ENCODE results near the gene KTI12. TPM values are rescaled to one million over a fixed set of nuclear protein-coding genes. Genes with fewer than 3 reads are reported as not detected.
A peak's percentile ranks its signal among the peaks of the same experiment; 100 is the strongest.
"Not testable (repeated sequence)": the region's sequence is repeated elsewhere in the genome, so short reads cannot be mapped to it uniquely, and the experiment has no call there.

Gene KTI12
- total and polyA plus RNA-seq, 4 experiments from 2014 or later: 14.0 to 43.5 (median 21.1) TPM

DNA sequence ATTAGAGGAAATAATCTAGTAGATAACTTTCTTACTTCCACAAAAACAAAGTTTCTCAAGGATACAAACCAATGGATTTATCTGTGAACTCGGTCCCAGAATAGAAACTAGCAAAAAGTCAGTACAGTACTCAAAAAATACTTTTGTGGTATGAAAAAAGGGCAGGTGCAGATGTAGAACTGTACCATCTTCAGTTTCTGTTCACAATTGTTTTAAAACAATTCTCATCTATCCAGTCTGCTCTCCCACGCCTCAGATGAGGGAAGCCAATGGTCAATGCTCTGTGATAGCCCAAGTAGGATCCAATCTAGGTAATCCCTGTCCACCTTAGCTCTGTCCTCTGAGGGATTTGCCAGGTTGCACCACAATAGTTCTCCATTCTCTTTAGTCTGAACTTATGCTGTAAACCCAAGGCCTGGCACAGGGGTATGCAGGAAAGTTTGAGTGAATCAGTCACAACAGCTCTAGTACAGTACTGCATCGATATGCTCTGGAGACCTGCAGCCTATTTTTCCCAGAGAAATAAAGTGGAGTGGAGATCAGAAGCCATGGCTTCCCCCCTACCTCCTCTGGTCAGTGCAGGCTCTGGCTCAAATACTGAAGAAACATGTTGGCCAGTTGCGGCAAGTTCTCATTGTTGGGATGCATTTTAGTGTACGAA is 1.4 kb downstream of the KTI12 start:
- H3K27ac Mint-ChIP-seq: peak overlapping the region; percentile 13 to 99 (median 96)
- H3K27ac ChIP-seq (ENCODE audit: low read depth, low read length): peak overlapping the region; percentile 81
- ChIA-PET POLR2A (ENCODE audit: partially characterized antibody) (interaction anchor here (1.3 to 2.1 kb wide), 5 partner anchors 16 to 154 kb away, joined by 3 to 67 read pairs (median 7); partner anchors contain the start of genes BTF3L4, NRDC and TXNDC12), CTCF (ENCODE audit: partially characterized antibody) (no interaction called here)
- H3K27me3 ChIP-seq (ENCODE audit: insufficient read depth, low read length): no peaks in the 10 kb centered on the region
- H3K9me3 ChIP-seq (ENCODE audit: control insufficient read depth in 1 of 2, low read length in 2 of 2): no peaks in the 10 kb centered on the region
- H3K27me3 Mint-ChIP-seq: no peaks in the 10 kb centered on the region
- DNase-seq: peak in 1 of 5 donors; percentile 1
- no peaks in the 10 kb centered on the region for H3K36me3 ChIP-seq (ENCODE audit: insufficient read depth, low read length)
- intact Hi-C loops (cut with micrococcal nuclease): loop anchor here (2.0 to 5.0 kb wide), 2 partner anchors 335 to 671 kb away; partner anchors contain the start of gene CC2D1B
- no peaks in the 10 kb centered on the region for H3K9me3 Mint-ChIP-seq
- H3K4me3 ChIP-seq (ENCODE audit: low read length in 2 of 2): peak overlapping the region; percentile 80 to 88
- H3K4me1 ChIP-seq (ENCODE audit: insufficient read depth, low read length): peaks cover 33% of the 10 kb centered on the region
- peak overlapping the region; percentile 86 to 96 (median 93) for H3K4me3 Mint-ChIP-seq
- H3K36me3 Mint-ChIP-seq: peaks cover 12 to 31% of the 10 kb centered on the region in 2 donors
- peaks cover 31 to 49% (median 35%) of the 10 kb centered on the region in 4 donors for H3K4me1 Mint-ChIP-seq

DNA sequence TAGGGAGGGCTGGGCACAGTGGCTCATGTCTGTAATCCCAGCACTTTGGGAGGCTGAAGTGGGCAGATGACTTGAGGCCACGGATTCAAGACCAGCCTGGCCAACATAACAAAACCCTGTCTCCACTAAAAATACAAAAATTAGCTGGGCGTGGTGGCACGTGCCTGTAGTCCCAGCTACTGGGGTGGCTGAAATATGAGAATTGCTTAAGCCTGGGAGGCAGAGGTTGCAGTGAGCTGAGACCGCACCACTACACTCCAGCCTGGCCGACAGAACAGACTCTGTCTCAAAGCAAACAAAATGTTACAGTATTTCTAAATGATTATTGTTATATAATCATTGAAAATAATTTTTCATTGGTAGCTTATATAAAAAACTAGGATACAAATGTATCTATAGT is 4.8 kb downstream of the KTI12 start:
- peaks cover 30% of the 10 kb centered on the region for H3K4me1 ChIP-seq (ENCODE audit: insufficient read depth, low read length)
- DNase-seq; intact Hi-C loops (cut with micrococcal nuclease); H3K27ac ChIP-seq (ENCODE audit: low read depth, low read length); H3K9me3 Mint-ChIP-seq; H3K4me3 ChIP-seq (ENCODE audit: low read length in 2 of 2); H3K27me3 ChIP-seq (ENCODE audit: insufficient read depth, low read length); CTCF ChIA-PET (ENCODE audit: partially characterized antibody); H3K27me3 Mint-ChIP-seq; H3K36me3 ChIP-seq (ENCODE audit: insufficient read depth, low read length); H3K9me3 ChIP-seq (ENCODE audit: control insufficient read depth in 1 of 2, low read length in 2 of 2); H3K4me3 Mint-ChIP-seq; H3K27ac Mint-ChIP-seq: not testable (repeated sequence)
- peaks cover 23 to 44% of the 10 kb centered on the region in 2 donors for H3K36me3 Mint-ChIP-seq
- POLR2A ChIA-PET (ENCODE audit: partially characterized antibody): interaction anchor here (1.5 kb wide), 1 partner anchor 27 kb away, joined by 7 read pairs; the partner anchor contains the start of genes BTF3L4 and TXNDC12
- H3K4me1 Mint-ChIP-seq: peaks cover 26 to 44% (median 31%) of the 10 kb centered on the region in 4 donors

DNA sequence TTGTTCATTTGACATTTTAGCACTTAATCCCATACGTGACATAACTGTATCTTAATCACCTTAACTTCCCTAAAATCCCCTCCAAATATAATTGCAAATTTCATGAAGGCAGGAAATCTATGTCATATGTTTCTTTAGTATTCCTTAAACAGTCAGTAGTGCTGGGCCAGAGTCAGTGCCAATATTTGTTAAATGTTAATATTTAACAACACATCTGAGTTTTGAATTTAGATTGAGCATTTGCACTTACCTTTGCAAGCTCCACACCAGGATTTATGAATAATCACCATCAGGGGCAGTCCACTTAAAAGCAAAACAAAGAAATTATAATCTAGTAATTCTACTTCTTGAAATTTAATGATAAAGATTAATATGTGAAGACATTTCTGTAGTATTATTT is 5.3 kb downstream of the KTI12 start:
- Histone ChIP-seq H3K27me3 (ENCODE audit: insufficient read depth, low read length) (no peaks in the 10 kb centered on the region), H3K27ac (ENCODE audit: low read depth, low read length) (no peak overlapping the region), H3K4me1 (ENCODE audit: insufficient read depth, low read length) (peaks cover 28% of the 10 kb centered on the region), H3K9me3 (ENCODE audit: control insufficient read depth in 1 of 2, low read length in 2 of 2) (no peaks in the 10 kb centered on the region), H3K4me3 (ENCODE audit: low read length in 2 of 2) (no peak overlapping the region), H3K36me3 (ENCODE audit: insufficient read depth, low read length) (peaks cover 11% of the 10 kb centered on the region)
- Mint-ChIP-seq H3K36me3 (peaks cover 25 to 44% of the 10 kb centered on the region in 2 donors), H3K9me3 (no peaks in the 10 kb centered on the region), H3K4me3 (no peak overlapping the region), H3K27me3 (no peaks in the 10 kb centered on the region), H3K4me1 (peaks cover 26 to 39% (median 27%) of the 10 kb centered on the region in 4 donors), H3K27ac (no peak overlapping the region)
- DNase-seq: no peak
- intact Hi-C loops (cut with micrococcal nuclease): no loop called here
- CTCF ChIA-PET (ENCODE audit: partially characterized antibody): no interaction called here
- POLR2A ChIA-PET (ENCODE audit: partially characterized antibody): interaction anchor here (1.5 kb wide), 1 partner anchor 27 kb away, joined by 7 read pairs; the partner anchor contains the start of genes BTF3L4 and TXNDC12

DNA sequence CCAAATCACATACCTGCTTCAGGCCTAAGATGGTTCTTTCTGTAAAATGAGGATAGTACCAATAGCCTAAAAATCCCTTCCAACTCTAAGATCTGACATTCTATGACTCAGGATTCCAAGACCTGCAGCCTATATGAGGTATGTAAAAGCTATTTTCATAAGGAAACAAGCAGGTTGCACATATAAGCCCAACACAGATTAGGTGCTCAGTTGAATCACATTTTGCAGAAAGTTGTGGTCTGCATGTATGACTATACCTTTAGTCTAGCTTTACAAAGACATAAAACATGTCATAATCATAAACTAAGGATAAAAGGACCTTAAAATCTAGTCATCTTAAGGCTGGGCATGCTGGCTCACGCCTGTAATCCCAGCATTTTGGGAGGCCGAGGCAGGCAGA is 7.3 kb downstream of the KTI12 start:
- no peaks in the 10 kb centered on the region for H3K9me3 ChIP-seq (ENCODE audit: control insufficient read depth in 1 of 2, low read length in 2 of 2)
- DNase-seq: no peak
- ChIA-PET CTCF (ENCODE audit: partially characterized antibody) (no interaction called here), POLR2A (ENCODE audit: partially characterized antibody) (no interaction called here)
- no peaks in the 10 kb centered on the region for H3K27me3 ChIP-seq (ENCODE audit: insufficient read depth, low read length)
- H3K4me3 Mint-ChIP-seq: no peak overlapping the region
- intact Hi-C loops (cut with micrococcal nuclease): no loop called here
- no peak overlapping the region for H3K27ac ChIP-seq (ENCODE audit: low read depth, low read length)
- no peaks in the 10 kb centered on the region for H3K9me3 Mint-ChIP-seq
- H3K4me1 Mint-ChIP-seq: peaks cover 11 to 20% (median 14%) of the 10 kb centered on the region in 4 donors
- peaks cover 40 to 56% of the 10 kb centered on the region in 2 donors for H3K36me3 Mint-ChIP-seq
- peaks cover 11% of the 10 kb centered on the region for H3K4me1 ChIP-seq (ENCODE audit: insufficient read depth, low read length)
- H3K27me3 Mint-ChIP-seq: no peaks in the 10 kb centered on the region
- H3K4me3 ChIP-seq (ENCODE audit: low read length in 2 of 2): no peak overlapping the region
- peaks cover 15% of the 10 kb centered on the region for H3K36me3 ChIP-seq (ENCODE audit: insufficient read depth, low read length)
- peak overlapping the region in 1 of 7 donors; percentile 19 for H3K27ac Mint-ChIP-seq

DNA sequence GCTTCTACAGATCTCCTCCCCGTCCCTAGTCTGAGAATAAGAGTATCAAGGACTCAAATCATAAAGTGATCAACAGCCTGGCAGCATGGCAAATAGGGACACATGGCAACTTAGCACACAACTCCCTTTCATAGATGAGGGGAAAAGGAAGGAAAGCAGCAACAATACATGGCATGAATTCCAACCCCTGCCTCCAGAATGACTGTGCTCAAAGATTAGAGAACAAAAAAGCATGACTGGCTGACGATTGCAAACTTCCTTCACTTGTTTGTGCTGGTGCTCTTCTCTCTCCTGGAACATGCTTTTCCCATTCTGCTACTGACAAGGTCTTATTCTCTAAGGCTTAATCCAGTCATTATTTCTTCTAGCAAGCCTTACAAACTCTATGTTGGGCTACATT is 11.5 kb downstream of the KTI12 start:
- POLR2A ChIA-PET (ENCODE audit: partially characterized antibody): no interaction called here
- H3K36me3 ChIP-seq (ENCODE audit: insufficient read depth, low read length): peaks cover 22% of the 10 kb centered on the region
- CTCF ChIA-PET (ENCODE audit: partially characterized antibody): no interaction called here
- H3K9me3 ChIP-seq (ENCODE audit: control insufficient read depth in 1 of 2, low read length in 2 of 2): no peaks in the 10 kb centered on the region
- peaks cover 47 to 54% of the 10 kb centered on the region in 2 donors for H3K36me3 Mint-ChIP-seq
- H3K27ac ChIP-seq (ENCODE audit: low read depth, low read length): no peak overlapping the region
- H3K27ac Mint-ChIP-seq: no peak overlapping the region
- H3K9me3 Mint-ChIP-seq: no peaks in the 10 kb centered on the region
- intact Hi-C loops (cut with micrococcal nuclease): no loop called here
- peaks cover 0 to 6% (median 3%) of the 10 kb centered on the region in 4 donors for H3K4me1 Mint-ChIP-seq
- DNase-seq: no peak
- H3K4me1 ChIP-seq (ENCODE audit: insufficient read depth, low read length): no peaks in the 10 kb centered on the region
- H3K4me3 ChIP-seq (ENCODE audit: low read length in 2 of 2): no peak overlapping the region
- H3K4me3 Mint-ChIP-seq: no peak overlapping the region
- no peaks in the 10 kb centered on the region for H3K27me3 ChIP-seq (ENCODE audit: insufficient read depth, low read length)
- H3K27me3 Mint-ChIP-seq: no peaks in the 10 kb centered on the region

DNA sequence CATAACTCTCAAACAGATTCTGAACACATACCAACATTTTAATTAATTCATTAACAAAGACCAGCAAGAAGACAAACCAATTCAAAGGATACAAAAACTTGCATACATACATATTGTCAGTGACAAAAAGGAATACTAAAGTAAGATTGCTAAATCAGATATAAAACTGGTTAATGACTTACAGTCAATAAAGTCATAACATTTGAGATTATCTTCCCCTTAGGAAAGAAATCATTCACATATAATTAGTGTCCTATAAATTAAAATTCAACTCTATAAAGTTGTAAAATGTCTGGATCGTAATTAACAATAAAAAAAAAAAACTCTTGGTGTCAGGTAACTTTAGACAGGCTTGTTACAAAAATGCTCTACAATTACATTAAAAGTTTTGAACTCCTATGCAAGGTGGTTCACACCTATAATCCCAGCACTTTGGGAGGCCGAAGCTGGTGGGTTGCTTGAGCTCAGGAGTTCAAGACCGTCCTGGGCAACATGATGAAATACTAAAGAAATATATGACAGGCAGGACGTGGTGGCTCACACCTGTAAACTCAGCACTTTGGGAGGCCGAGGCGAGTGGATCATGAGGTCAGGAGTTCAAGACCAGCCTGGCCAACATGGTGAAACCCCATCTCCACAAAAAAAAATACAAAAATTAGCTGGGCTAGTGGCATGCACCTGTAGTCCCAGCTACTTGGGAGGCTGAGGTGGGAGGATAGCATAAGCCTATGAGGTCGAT is 25.4 kb downstream of the KTI12 start:
- intact Hi-C loops (cut with micrococcal nuclease): no loop called here
- no peaks in the 10 kb centered on the region for H3K27me3 ChIP-seq (ENCODE audit: insufficient read depth, low read length)
- DNase-seq: no peak
- no peak overlapping the region for H3K27ac ChIP-seq (ENCODE audit: low read depth, low read length)
- Mint-ChIP-seq H3K9me3 (no peaks in the 10 kb centered on the region), H3K27ac (no peak overlapping the region), H3K4me1 (no peaks in the 10 kb centered on the region), H3K27me3 (peaks cover 10 to 14% of the 10 kb centered on the region in 2 donors), H3K4me3 (no peak overlapping the region), H3K36me3 (no peaks in the 10 kb centered on the region)
- no peak overlapping the region for H3K4me3 ChIP-seq (ENCODE audit: low read length in 2 of 2)
- CTCF ChIA-PET (ENCODE audit: partially characterized antibody): no interaction called here
- H3K4me1 ChIP-seq (ENCODE audit: insufficient read depth, low read length): no peaks in the 10 kb centered on the region
- H3K9me3 ChIP-seq (ENCODE audit: control insufficient read depth in 1 of 2, low read length in 2 of 2): no peaks in the 10 kb centered on the region
- no peaks in the 10 kb centered on the region for H3K36me3 ChIP-seq (ENCODE audit: insufficient read depth, low read length)
- POLR2A ChIA-PET (ENCODE audit: partially characterized antibody): no interaction called here

DNA sequence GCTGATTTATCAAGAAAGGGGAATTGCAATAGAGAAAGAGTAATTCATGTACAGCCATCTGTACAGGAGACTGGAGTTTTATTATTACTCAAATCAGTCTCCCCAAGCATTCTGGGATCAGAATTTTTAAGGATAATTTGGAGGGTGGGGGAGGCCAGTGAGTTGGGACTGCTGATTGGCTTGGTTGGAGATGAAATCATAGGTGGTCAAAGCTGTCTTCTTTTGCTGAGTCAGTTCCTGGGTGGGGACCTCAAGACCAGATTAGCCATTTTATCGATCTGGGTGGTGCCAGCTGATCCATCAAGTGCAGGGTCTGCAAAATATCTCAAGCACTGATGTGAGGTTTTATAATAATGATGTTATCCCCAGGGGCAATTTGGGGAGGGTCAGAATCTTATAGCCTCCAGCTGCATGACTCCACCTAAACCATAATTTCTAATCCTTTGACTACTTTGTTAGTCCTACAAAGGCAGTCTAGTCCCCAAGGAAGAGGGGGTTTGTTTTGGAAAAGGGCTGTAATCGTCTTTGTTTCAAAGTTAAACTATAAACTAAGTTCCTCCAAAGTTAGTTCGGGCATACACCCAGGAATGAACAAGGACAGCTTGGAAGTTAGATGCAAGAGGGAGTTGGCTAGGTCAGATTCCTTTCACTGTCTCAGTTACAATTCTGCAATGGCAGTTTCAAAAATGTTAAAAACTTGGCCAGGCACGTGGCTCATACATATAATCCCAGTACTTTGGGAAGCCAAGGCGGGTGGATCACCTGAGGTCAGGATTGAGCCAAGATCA is 26.2 kb downstream of the KTI12 start:
- Mint-ChIP-seq H3K4me1 (no peaks in the 10 kb centered on the region), H3K9me3 (no peaks in the 10 kb centered on the region), H3K4me3 (no peak overlapping the region), H3K36me3 (no peaks in the 10 kb centered on the region), H3K27me3 (peaks cover 12 to 15% of the 10 kb centered on the region in 2 donors), H3K27ac (no peak overlapping the region)
- Histone ChIP-seq H3K27me3 (ENCODE audit: insufficient read depth, low read length) (no peaks in the 10 kb centered on the region), H3K4me1 (ENCODE audit: insufficient read depth, low read length) (no peaks in the 10 kb centered on the region), H3K4me3 (ENCODE audit: low read length in 2 of 2) (no peak overlapping the region), H3K9me3 (ENCODE audit: control insufficient read depth in 1 of 2, low read length in 2 of 2) (no peaks in the 10 kb centered on the region), H3K27ac (ENCODE audit: low read depth, low read length) (no peak overlapping the region), H3K36me3 (ENCODE audit: insufficient read depth, low read length) (no peaks in the 10 kb centered on the region)
- no peak for DNase-seq
- intact Hi-C loops (cut with micrococcal nuclease): no loop called here
- ChIA-PET POLR2A (ENCODE audit: partially characterized antibody) (no interaction called here), CTCF (ENCODE audit: partially characterized antibody) (no interaction called here)

Data from CD4-positive, alpha-beta memory T cell (primary cell).